Dendritic cell treated with granulocyte-macrophage colony-stimulating factor and Interleukin-4, amounts not matched to agents 40 ng/mL and 50 ng/mL, for 4 days (primary cell): ENCODE results near the gene MFRP.

ENCODE experiments used
- H3K27ac Mint-ChIP-seq: one replicate; pipeline ENCODE4 v1.8.0; 2022; ENCODE audit warnings: mild to moderate bottlenecking, mixed read lengths
- H3K27me3 Mint-ChIP-seq: one replicate; pipeline ENCODE4 v1.8.0; 2022; ENCODE audit warnings: mild to moderate bottlenecking, mixed read lengths
- H3K36me3 Mint-ChIP-seq: one replicate; pipeline ENCODE4 v1.8.0; 2022; ENCODE audit warnings: low read depth, mixed read lengths
- H3K4me1 Mint-ChIP-seq: one replicate; pipeline ENCODE4 v1.8.0; 2022; ENCODE audit warnings: low read depth, mixed read lengths
- H3K4me3 Mint-ChIP-seq: one replicate; pipeline ENCODE4 v1.8.0; 2022; ENCODE audit warnings: mild to moderate bottlenecking, moderate library complexity, mixed read lengths
- H3K9me3 Mint-ChIP-seq: one replicate; pipeline ENCODE4 v1.8.0; 2022; ENCODE audit warnings: mixed read lengths
- intact Hi-C: fragments of 100-400 bp; cut with micrococcal nuclease; formaldehyde crosslinking; loops from one replicate; pipeline ENCODE4 v1.15.0; 2022

Gene MFRP

DNA sequence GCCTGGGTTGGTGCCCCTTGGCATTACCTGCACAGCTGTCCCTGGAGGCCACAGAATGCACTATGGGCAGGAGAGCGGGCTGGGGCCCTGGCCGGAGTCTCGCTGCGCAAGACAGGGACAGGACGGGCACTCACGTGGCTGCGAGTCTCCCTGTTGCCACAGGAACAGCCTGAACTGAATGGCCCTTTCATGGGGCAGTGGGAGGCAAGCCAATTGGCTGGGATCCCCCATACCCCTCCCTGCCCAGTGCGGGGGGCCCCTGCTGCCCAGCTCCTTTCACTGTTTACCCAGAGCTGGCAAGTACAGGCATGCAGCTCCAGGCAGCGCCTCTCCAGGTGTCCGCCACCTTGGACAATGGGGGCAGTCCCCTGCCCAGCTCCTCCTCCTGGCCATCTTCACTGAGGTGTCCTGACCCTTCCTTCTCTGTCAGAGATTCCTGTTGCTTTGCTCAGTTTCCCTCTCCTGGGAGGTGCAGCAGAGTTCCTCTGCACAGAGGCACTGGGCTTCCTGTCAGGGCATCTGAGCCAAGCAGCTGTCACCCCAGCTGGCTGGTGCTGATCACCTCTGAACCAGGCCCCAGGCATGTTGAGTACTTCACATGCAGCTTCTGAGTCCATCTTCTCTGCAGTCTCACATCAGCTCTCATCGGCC is 29.8 kb upstream of the MFRP start:
- Mint-ChIP-seq H3K27ac (no peak overlapping the region), H3K4me3 (no peak overlapping the region), H3K27me3 (peaks cover 20% of the 10 kb centered on the region), H3K4me1 (no peaks in the 10 kb centered on the region), H3K9me3 (no peaks in the 10 kb centered on the region), H3K36me3 (no peaks in the 10 kb centered on the region)
- intact Hi-C loops: no loop called here

DNA sequence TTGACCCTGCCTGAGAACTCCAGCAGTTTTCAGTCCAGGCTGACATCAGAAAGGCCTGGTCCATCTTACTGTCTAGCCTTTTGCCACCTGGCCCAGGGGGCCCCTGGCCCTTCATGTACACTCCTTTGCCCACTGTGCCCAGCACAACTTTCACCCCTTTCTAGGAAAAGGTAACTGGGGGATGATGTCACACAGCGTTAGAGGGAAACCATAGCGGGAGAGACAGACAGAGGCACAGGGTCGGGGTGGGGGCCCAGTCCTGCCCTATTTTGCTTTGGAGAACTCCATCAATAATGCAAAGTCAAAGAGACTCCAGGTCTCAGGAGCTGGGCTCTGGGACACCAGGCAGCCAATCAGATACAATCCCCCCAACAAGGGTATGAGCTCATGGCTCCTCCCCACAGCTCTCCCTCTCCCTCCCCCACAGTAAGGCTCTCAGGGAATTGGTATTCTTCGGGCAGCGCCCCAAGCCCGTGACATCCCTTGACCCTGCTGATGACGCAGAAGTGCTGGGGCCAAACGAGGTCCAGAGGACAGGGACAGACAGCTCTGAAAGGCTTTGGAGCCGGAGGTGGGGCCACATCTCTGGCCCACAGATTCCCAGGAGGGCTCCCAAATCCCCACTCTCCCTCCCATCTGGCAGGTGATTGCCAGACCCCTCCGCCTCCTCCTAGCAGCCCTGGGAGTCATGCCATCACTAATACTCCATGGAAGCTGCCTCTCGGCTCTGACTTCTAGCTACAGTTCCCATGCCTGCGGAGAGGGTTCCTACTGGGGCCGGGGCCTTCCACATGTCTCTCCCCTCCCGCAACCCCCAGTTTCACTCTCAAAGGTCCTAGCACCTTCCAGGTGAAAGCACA is 29.1 kb upstream of the MFRP start:
- H3K9me3 Mint-ChIP-seq: no peaks in the 10 kb centered on the region
- no peaks in the 10 kb centered on the region for H3K4me1 Mint-ChIP-seq
- H3K27ac Mint-ChIP-seq: no peak overlapping the region
- H3K36me3 Mint-ChIP-seq: no peaks in the 10 kb centered on the region
- H3K27me3 Mint-ChIP-seq: peaks cover 17% of the 10 kb centered on the region
- H3K4me3 Mint-ChIP-seq: no peak overlapping the region
- intact Hi-C loops: no loop called here

DNA sequence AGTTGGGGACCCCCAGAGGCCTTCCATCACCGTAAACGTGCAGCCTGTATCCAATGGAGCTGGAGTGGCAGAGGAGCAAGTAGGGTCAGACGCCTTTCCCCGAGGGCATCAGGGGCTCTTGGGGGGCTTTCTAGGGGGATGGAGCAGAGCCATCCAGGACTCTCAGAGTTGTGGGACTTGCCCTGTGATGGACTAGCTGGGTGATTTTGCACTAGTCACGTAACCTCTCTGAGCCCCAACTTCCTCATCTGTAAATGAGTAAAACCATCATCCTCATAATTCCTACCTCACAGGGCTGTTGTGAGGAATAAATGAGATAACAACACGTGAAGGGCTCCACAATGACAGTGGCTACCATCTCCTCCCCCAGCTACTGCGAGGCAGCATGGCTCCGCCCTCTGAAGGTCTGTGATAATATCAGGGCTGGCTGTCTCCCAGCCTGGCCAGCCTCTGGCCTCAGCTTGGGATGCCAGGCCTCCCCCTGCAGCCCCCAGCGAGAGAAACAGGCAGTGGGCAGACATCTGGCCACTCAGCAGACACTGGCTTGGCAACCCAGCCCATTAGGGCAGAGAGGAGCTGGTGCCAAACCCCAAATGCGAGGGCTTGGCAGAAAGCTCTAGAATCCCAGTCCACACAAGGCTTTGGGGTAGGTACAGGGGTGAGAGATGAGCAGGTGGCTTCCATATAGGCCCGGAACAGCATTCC is 28.3 kb upstream of the MFRP start:
- no peaks in the 10 kb centered on the region for H3K36me3 Mint-ChIP-seq
- peaks cover 21% of the 10 kb centered on the region for H3K27me3 Mint-ChIP-seq
- no peak overlapping the region for H3K4me3 Mint-ChIP-seq
- H3K27ac Mint-ChIP-seq: no peak overlapping the region
- H3K9me3 Mint-ChIP-seq: no peaks in the 10 kb centered on the region
- intact Hi-C loops: loop anchor here (1.0 kb wide), 1 partner anchor 18 kb away; no protein-coding TSS in a partner anchor
- no peaks in the 10 kb centered on the region for H3K4me1 Mint-ChIP-seq

DNA sequence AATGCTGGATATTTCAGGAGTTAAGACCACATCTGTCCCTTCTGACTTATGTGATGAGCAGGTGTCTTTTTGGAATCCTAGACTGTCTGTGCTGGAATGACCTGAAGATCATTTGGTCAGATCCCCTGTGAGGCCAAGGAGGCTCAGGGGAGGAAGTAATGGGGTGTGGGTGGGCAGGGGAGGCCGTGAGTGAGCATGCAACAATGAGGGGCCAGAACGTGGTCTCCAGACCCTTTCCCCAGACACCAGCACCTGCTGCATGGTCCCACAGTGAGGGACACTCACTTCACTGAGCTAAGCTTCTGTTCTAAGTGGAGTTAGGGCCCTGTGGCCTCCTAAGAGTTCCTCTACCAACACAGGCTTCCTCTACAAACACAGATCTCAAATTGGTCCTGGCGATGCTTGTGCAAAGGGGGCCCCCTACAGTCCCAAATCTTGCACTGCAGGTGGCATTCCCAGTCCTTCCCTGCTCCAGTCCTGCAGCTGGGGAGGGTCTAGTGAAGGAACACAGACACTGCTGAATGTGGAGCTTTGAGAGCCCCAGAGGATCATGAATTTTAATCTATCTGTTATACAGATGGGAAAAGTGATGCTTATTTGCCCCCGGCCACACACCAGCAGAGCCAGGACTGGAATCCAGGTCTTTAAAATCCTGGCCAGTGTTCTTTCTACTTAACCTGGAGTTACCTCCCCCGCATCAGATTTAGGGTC is 27.6 kb upstream of the MFRP start:
- intact Hi-C loops: loop anchor here (1.0 kb wide), 1 partner anchor 18 kb away; no protein-coding TSS in a partner anchor
- Mint-ChIP-seq H3K27me3 (peaks cover 23% of the 10 kb centered on the region), H3K4me3 (no peak overlapping the region)

DNA sequence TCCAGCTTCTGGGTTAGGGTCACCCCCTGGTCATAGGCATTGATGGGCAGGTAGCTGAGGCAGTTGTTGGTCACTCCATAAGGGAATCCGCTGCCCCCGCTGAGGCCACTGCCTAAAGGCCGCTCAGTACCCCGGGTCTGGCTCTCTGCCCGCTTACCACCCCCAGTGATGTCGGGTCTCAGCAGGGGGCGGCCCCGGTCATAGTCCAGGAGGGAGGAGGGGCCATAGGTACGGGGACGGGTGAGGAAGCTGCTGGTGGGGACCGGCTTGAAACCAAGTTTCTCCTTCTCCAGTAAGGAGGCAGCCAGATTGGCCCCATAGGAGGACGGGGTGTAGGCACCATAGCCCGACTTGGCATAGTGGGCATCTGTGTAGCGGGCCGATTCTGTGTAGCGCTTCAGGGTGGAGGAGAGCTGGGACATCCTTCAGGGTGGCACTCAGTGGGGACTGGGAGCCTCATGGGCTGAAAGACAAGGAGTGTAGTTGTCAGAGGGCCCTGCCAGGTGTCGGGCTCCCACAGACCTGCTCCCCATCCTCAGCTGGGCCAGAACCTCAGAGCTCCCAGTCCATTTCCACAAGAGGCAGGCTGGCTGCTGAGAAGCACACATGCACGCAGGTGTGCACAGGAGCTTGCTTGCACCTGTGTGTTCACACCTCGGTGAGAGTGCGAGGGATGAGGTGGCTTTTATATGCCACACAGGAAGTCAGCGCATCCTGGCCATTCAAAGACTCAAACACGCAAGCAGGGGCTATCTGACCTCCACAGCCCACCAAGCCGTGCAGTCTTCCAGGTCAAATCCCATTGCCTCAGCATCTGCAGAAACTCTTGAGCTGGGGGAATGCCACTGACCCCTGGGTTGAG is 26.8 kb upstream of the MFRP start:
- Mint-ChIP-seq H3K27me3 (peaks cover 26% of the 10 kb centered on the region), H3K4me3 (no peak overlapping the region), H3K27ac (no peak overlapping the region), H3K9me3 (no peaks in the 10 kb centered on the region), H3K4me1 (no peaks in the 10 kb centered on the region), H3K36me3 (no peaks in the 10 kb centered on the region)
- intact Hi-C loops: no loop called here

More for the DNA sequence above, 27.6 kb upstream of the MFRP start:
- H3K36me3 Mint-ChIP-seq: no peaks in the 10 kb centered on the region
- H3K9me3 Mint-ChIP-seq: no peaks in the 10 kb centered on the region
- H3K27ac Mint-ChIP-seq: no peak overlapping the region
- no peaks in the 10 kb centered on the region for H3K4me1 Mint-ChIP-seq

DNA sequence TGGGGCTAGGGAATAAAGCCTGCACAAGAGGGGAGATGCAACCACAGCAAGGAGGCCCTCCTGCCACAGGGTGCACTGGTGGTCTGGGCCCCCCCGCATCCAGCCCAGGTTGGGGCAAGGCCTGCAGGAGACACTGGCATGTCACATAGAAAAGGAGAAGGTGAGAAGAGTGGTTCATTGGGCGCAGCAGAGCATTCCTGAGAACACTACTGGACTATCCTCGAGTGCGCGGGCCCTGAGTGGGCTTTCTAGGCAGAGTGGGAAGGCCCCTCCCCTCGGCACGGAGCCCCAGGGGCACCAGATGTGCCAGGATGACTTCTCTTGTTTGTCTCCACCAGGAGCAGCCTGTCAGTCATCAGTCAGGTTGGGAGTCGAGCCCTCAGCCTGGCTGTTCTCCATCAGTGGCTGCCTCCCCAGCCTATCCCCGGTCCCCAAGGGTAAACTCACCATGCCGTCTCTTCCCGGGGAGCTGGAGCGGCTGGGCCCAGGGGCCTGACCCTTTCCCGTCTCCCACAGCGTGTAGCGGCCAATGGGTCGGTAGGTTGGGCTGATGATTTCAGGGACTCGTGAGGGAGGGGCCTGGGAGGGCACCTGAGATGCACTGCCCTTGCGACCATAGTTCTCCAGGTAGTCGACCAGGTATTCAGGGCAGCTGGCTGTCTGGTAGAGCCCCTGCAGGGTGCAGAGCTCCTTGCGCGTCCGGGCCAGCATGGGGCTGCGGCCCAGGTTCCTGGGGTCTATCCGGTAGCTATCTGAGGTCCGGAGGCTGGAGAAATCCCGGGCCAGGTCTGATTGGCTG is 26.0 kb upstream of the MFRP start:
- Mint-ChIP-seq H3K4me1 (peaks cover 6% of the 10 kb centered on the region), H3K9me3 (no peaks in the 10 kb centered on the region), H3K36me3 (no peaks in the 10 kb centered on the region), H3K27ac (no peak overlapping the region), H3K27me3 (peaks cover 32% of the 10 kb centered on the region), H3K4me3 (no peak overlapping the region)
- intact Hi-C loops: no loop called here

DNA sequence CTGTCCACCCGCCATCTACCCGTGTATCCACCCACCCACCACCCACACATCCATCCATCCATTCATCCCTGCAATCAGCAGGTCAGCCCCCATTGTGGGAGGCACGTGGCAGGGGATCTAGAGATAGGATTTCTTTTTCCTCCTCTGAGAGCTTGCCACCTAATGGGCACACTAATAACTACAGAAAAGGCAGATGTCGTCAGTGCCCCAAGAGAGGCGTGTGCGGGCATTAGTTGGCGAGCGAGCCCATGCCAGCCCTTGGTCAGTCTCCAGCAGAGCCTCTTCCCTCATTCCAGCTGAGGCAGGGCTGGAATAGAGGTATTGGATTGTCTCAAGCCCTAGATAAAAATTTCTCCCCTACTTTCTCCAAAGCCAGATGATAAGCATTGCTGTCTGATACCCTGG is 25.3 kb upstream of the MFRP start:
- peaks cover 36% of the 10 kb centered on the region for H3K27me3 Mint-ChIP-seq
- intact Hi-C loops: no loop called here
- H3K4me1 Mint-ChIP-seq: peaks cover 6% of the 10 kb centered on the region
- no peaks in the 10 kb centered on the region for H3K36me3 Mint-ChIP-seq
- H3K4me3 Mint-ChIP-seq: no peak overlapping the region
- H3K9me3 Mint-ChIP-seq: no peaks in the 10 kb centered on the region
- no peak overlapping the region for H3K27ac Mint-ChIP-seq

DNA sequence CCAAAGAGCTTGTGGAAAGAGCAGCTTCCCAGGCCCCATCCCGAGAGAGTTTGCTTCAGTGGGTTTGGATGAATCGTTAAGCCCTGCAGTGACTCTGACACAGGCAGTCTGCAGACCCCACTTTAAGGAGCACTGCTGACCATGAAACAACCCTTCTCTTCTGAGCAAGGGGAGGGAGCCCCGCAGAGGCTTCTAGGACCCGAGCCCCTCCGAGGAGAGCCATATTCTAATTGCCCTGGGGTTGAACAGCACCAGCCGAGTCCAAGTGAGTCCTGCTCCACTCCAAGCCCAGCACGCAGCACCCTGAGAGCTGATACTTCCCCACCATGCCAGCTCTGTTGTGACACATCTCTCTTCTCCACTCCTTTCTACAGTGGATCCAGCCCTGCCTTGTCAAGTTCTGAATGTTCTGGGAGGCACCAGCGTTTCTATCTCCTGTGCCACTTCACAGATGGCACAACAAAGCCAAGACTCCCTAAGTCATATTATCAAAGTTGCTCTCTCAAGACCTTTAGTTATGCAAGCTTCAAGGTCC is 24.6 kb upstream of the MFRP start:
- no peak overlapping the region for H3K27ac Mint-ChIP-seq
- no peak overlapping the region for H3K4me3 Mint-ChIP-seq
- peaks cover 6% of the 10 kb centered on the region for H3K4me1 Mint-ChIP-seq
- no peaks in the 10 kb centered on the region for H3K36me3 Mint-ChIP-seq
- H3K27me3 Mint-ChIP-seq: peaks cover 40% of the 10 kb centered on the region
- intact Hi-C loops: no loop called here
- H3K9me3 Mint-ChIP-seq: no peaks in the 10 kb centered on the region

DNA sequence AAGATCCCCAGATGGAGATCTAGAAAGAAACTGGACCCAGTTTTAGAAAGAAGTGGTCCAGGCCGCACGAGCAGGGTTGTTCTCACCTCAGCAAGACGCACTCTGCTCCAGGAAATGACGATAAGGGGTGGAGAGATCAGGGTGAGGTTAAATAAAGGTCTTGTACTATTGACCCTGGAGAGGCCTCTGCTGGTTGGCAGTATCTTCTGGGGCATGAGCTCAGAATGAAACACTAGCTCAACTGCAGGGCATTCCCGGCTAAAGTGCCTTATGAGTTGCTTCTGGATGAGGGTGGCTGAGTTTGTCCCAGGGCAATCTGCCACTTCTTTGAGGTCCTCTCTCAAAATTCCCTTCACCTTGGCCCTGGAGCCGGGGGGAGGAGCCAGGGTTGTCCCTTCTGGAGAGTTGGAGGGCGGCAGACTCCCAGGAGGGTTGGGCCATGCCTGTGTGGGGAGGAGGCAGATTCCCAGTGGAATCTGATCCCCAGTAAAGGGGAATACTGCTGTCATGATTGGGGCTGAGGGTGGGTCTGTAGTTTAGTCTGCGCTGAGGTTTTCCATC is 24.1 kb upstream of the MFRP start:
- H3K36me3 Mint-ChIP-seq: no peaks in the 10 kb centered on the region
- H3K27ac Mint-ChIP-seq: no peak overlapping the region
- peaks cover 44% of the 10 kb centered on the region for H3K27me3 Mint-ChIP-seq
- peaks cover 6% of the 10 kb centered on the region for H3K4me1 Mint-ChIP-seq
- intact Hi-C loops: no loop called here
- H3K4me3 Mint-ChIP-seq: no peak overlapping the region
- H3K9me3 Mint-ChIP-seq: no peaks in the 10 kb centered on the region

DNA sequence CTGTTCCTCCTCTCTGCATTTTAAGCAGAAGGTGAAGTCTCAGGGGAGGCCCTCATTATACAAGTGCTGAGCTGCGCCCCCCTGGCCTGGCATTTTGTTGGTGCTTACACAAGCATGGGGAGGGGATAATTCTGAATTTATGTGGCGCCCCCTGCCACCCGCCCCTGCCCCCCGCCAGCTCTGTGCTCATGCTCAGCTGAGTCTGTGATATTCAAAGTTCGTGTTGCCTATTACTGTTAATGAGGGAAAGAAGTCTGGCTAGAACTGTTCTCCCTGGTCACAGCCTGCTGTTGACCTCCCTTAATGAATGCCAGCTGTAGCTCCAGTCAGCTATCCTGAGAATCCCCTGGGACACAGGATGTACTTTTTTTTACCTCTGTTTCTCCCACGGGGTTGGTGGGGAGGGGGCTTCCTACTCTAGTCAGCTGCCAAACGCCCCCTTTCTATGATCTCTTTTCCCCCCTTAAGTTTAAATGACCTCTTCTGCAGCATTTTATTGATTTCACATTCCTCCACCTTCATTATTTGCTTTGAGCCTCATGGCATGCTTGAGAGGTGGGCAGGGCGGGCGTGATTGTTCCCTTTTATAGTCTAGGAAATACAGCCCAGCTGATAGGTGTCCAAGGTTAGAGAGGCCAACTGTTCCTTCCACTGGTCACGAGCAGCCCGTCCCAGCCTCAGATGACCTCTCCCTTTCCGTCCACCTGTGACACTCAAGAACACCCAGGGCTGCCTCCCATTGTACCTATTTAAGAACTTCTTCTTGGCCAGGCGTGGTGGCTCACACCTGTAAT is 22.8 kb upstream of the MFRP start:
- Mint-ChIP-seq H3K36me3 (no peaks in the 10 kb centered on the region), H3K27ac (no peak overlapping the region), H3K4me1 (peaks cover 12% of the 10 kb centered on the region), H3K9me3 (no peaks in the 10 kb centered on the region), H3K4me3 (no peak overlapping the region), H3K27me3 (peaks cover 57% of the 10 kb centered on the region)
- intact Hi-C loops: no loop called here

DNA sequence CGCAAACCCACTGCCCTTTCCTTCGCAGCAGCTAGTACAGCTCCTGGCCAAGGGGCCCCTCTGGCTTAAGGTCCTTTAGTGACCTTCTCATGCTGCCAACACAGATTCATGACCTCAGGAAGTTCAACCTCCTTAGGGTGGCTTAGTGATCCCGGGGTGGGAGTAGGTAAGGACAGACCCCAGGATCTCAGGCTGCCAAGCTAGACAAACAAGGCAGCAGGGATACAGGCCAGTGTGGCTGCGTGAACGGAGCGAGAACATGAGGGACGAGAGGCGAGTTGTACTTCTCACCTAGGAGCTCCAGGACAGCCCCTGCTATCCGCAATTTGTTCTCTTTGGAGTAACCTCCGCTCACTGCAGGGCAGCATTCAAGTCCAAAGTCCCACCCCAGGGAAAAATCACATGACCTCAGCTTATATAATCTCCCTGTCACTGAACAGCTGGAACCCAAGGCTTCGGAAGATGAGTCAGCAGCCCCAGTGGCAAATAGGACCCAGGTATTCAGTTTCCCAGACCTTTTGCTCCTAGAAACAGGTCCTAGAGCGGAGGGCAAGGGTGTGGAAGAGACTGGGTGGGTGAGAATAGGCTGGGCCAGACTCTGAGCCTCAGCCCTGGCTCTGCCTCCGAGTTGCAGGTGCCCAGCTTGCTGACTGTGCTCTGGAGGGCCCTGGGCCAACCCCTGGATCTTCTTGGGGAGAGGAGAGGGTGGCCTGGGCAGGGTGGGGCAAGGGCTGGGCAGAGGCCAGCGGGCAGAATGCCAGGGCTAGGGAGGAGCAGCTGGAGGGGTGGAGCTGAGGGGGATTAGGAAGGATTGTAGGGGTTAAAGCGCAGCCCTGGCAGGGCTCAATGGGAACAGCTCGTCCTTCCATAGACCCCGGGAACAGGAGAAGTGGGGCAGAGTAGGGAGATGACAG is 21.9 kb upstream of the MFRP start:
- Mint-ChIP-seq H3K4me1 (peaks cover 14% of the 10 kb centered on the region), H3K36me3 (no peaks in the 10 kb centered on the region), H3K9me3 (no peaks in the 10 kb centered on the region), H3K27me3 (peaks cover 63% of the 10 kb centered on the region), H3K4me3 (no peak overlapping the region), H3K27ac (no peak overlapping the region)
- intact Hi-C loops: no loop called here
